Neural progenitor cell (in vitro differentiated cells): Measurements from ENCODE around the gene RAP2B. TPM values are rescaled to one million over a fixed set of nuclear protein-coding genes. Genes with fewer than 3 reads are reported as not detected.

Source experiments
- DNase-seq: peaks from one replicate; pipeline ENCODE4 v3.0.0-alpha.2; 2016; ENCODE audit warnings: low spot score
- H2AFZ ChIP-seq: fragments of 200-600 bp; sonication (generic); replicated peaks from 2 replicates; pipeline ENCODE4 v1.6.1; 2016; ENCODE audit warnings: antibody characterized with exemption
- H3F3A ChIP-seq: fragments of 200-600 bp; sonication (generic); 2 replicates; pipeline ENCODE4 v1.6.1; 2016; ENCODE audit warnings: antibody characterized with exemption, low read depth
- H3K27ac ChIP-seq: fragments of 200-600 bp; sonication (generic); 2 replicates; pipeline ENCODE4 v1.5.1; 2016; ENCODE audit warnings: mild to moderate bottlenecking
- H3K27me3 ChIP-seq: fragments of 200-600 bp; sonication (generic); 2 replicates; pipeline ENCODE4 v1.6.1; 2016; ENCODE audit warnings: mild to moderate bottlenecking, moderate library complexity
- H3K36me3 ChIP-seq: fragments of 200-600 bp; sonication (generic); 2 replicates; pipeline ENCODE4 v1.5.1; 2016
- H3K4me1 ChIP-seq: fragments of 200-600 bp; sonication (generic); 2 replicates; pipeline ENCODE4 v1.6.1; 2016; ENCODE audit warnings: mixed run types
- H3K4me2 ChIP-seq: fragments of 200-600 bp; sonication (generic); 2 replicates; pipeline ENCODE4 v1.6.1; 2016
- H3K4me3 ChIP-seq: fragments of 200-600 bp; sonication (generic); 2 replicates; pipeline ENCODE4 v1.5.1; 2016
- H3K79me2 ChIP-seq: fragments of 200-600 bp; sonication (generic); 2 replicates; pipeline ENCODE4 v1.6.1; 2016; ENCODE audit warnings: low read depth
- H3K9ac ChIP-seq: fragments of 200-600 bp; sonication (generic); 2 replicates; pipeline ENCODE4 v1.6.1; 2016
- H3K9me3 ChIP-seq: fragments of 200-600 bp; sonication (generic); 2 replicates; pipeline ENCODE4 v1.5.1; 2016; ENCODE audit warnings: low read depth
- H4K20me1 ChIP-seq: fragments of 200-600 bp; sonication (generic); 2 replicates; pipeline ENCODE4 v1.6.1; 2016; ENCODE audit warnings: low read depth
- H3K27ac Mint-ChIP-seq: 3 replicates; pipeline ENCODE4 v1.8.0; 2021; ENCODE audit warnings: mixed read lengths
- H3K27me3 Mint-ChIP-seq: 2 replicates; pipeline ENCODE4 v1.8.0; 2022; ENCODE audit warnings: low read depth, mild to moderate bottlenecking, inconsistent platforms, moderate library complexity, mixed read lengths; ENCODE audit not compliant: insufficient read depth
- H3K36me3 Mint-ChIP-seq: 3 replicates; pipeline ENCODE4 v1.8.0; 2021; ENCODE audit warnings: mixed read lengths
- H3K4me1 Mint-ChIP-seq: 3 replicates; pipeline ENCODE4 v1.8.0; 2021; ENCODE audit warnings: mixed read lengths
- H3K4me3 Mint-ChIP-seq: 3 replicates; pipeline ENCODE4 v1.8.0; 2021; ENCODE audit warnings: mild to moderate bottlenecking, moderate library complexity, mixed read lengths
- H3K9me3 Mint-ChIP-seq: 3 replicates; pipeline ENCODE4 v1.8.0; 2020; ENCODE audit warnings: mixed read lengths
- EZH2 ChIP-seq: fragments of 200-600 bp; sonication (generic); IDR thresholded peaks from 2 replicates; pipeline ENCODE4 v1.6.1; 2017; ENCODE audit warnings: antibody characterized with exemption, mild to moderate bottlenecking, moderate library complexity
- EZH2phosphoT487 ChIP-seq: fragments of 200-600 bp; sonication (generic); IDR thresholded peaks from 2 replicates; pipeline ENCODE4 v1.6.1; 2017; ENCODE audit warnings: antibody characterized with exemption
- total RNA-seq: library from RNA; depleted of rRNA; stranded (reverse); fragments of >200 nt; gene quantifications from 2 replicates; pipeline ENCODE4 v1.2.3, GENCODE V29; 2015; ENCODE audit warnings: low replicate concordance
- TF ChIP-seq, protein P1 (sequence below): fragments of 200-600 bp; sonication (generic); IDR thresholded peaks from 2 replicates; pipeline ENCODE4 v1.5.1; 2017; ENCODE audit warnings: antibody characterized with exemption, mild to moderate bottlenecking

RAP2B gene
- total RNA-seq, 1 donor from 2014 or later, result 15.9 TPM

DNA sequence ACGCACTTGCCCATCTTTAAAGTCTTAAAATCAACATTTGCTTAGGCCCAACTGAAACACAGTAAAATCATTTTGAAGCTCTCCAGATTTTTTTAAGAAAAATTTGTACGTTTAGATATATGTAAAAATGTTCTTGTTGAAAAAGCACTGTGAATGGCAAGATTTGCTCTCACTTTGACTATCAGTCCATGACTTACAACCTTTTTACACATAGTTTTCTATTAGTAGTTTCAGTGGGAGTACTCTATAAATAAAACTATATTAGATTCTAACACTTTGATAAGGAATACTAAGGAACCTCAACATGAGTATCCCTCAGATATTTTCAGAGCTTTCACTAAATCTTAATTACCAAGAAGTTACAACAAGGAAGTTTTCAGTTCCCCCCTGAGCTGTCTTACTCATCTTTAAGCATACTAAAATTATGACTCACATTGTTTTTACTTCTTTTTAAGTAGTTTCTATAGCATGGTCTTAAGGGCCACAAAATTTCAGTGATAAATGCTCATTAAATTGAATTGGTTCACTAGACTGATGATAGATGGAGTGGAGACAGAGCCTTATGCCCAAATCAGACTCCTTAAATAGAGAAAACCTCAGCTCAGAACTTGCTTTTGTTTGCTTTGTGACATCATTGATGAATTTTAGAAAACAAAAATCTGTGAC lies 31.6 kb upstream of the RAP2B start:
- no peak overlapping the region for H3K9ac ChIP-seq
- no peaks in the 10 kb centered on the region for H3K4me1 Mint-ChIP-seq

DNA sequence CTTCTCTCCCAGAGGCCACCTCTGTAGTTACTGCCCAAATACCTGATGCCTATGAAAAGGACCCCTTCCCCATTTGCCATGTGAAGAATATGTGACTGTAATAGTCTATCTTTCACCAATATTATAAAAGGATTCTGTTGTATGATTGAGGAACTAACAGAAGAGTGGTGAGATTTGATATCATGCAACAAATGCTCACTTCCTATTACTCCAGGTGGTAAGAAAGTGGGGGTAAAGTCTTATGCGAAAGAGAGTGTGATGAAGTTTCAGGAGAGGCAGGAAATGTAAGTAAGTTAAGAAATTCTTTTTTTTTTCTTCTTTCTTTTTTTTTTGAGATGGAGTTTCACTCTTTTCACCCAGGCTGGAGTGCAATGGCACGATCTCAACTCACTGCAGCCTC lies 24.4 kb upstream of the RAP2B start:
- no peak overlapping the region for H3K4me3 ChIP-seq
- H2AFZ ChIP-seq, result no peak overlapping the region
- no peak for DNase-seq
- H3K4me1 Mint-ChIP-seq, result no peaks in the 10 kb centered on the region
- no peaks in the 10 kb centered on the region for H4K20me1 ChIP-seq
- no peaks in the 10 kb centered on the region for H3K4me1 ChIP-seq
- no peaks in the 10 kb centered on the region for H3F3A ChIP-seq
- H3K9ac ChIP-seq, result no peak overlapping the region
- no peak for TF ChIP-seq EZH2phosphoT487
- TF ChIP-seq, protein P1, sequence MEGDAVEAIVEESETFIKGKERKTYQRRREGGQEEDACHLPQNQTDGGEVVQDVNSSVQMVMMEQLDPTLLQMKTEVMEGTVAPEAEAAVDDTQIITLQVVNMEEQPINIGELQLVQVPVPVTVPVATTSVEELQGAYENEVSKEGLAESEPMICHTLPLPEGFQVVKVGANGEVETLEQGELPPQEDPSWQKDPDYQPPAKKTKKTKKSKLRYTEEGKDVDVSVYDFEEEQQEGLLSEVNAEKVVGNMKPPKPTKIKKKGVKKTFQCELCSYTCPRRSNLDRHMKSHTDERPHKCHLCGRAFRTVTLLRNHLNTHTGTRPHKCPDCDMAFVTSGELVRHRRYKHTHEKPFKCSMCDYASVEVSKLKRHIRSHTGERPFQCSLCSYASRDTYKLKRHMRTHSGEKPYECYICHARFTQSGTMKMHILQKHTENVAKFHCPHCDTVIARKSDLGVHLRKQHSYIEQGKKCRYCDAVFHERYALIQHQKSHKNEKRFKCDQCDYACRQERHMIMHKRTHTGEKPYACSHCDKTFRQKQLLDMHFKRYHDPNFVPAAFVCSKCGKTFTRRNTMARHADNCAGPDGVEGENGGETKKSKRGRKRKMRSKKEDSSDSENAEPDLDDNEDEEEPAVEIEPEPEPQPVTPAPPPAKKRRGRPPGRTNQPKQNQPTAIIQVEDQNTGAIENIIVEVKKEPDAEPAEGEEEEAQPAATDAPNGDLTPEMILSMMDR, result no peak
- no peak for TF ChIP-seq EZH2
- H3K4me3 Mint-ChIP-seq, result no peak overlapping the region
- H3K79me2 ChIP-seq, result no peaks in the 10 kb centered on the region
- H3K27ac Mint-ChIP-seq, result no peak overlapping the region
- no peaks in the 10 kb centered on the region for H3K36me3 Mint-ChIP-seq
- no peak overlapping the region for H3K27ac ChIP-seq
- no peak overlapping the region for H3K4me2 ChIP-seq
- no peaks in the 10 kb centered on the region for H3K36me3 ChIP-seq
- no peaks in the 10 kb centered on the region for H3K9me3 Mint-ChIP-seq
- H3K27me3 Mint-ChIP-seq, result no peaks in the 10 kb centered on the region
- H3K9me3 ChIP-seq, result no peaks in the 10 kb centered on the region
- no peaks in the 10 kb centered on the region for H3K27me3 ChIP-seq

More for the DNA sequence above, 31.6 kb upstream of the RAP2B start:
- Histone ChIP-seq H3F3A (no peaks in the 10 kb centered on the region), H2AFZ (no peak overlapping the region), H3K36me3 (no peaks in the 10 kb centered on the region), H3K9me3 (no peaks in the 10 kb centered on the region), H3K79me2 (no peaks in the 10 kb centered on the region), H3K27me3 (no peaks in the 10 kb centered on the region), H4K20me1 (no peaks in the 10 kb centered on the region), H3K4me2 (no peak overlapping the region), H3K4me3 (no peak overlapping the region), H3K4me1 (no peaks in the 10 kb centered on the region), H3K27ac (no peak overlapping the region)
- H3K27me3 Mint-ChIP-seq, result no peaks in the 10 kb centered on the region
- TF ChIP-seq EZH2phosphoT487 (no peak), EZH2 (no peak)
- TF ChIP-seq, protein P1, result no peak
- H3K36me3 Mint-ChIP-seq, result no peaks in the 10 kb centered on the region
- DNase-seq, result no peak
- H3K4me3 Mint-ChIP-seq, result no peak overlapping the region
- H3K9me3 Mint-ChIP-seq, result peaks cover 1% of the 10 kb centered on the region
- no peak overlapping the region for H3K27ac Mint-ChIP-seq

DNA sequence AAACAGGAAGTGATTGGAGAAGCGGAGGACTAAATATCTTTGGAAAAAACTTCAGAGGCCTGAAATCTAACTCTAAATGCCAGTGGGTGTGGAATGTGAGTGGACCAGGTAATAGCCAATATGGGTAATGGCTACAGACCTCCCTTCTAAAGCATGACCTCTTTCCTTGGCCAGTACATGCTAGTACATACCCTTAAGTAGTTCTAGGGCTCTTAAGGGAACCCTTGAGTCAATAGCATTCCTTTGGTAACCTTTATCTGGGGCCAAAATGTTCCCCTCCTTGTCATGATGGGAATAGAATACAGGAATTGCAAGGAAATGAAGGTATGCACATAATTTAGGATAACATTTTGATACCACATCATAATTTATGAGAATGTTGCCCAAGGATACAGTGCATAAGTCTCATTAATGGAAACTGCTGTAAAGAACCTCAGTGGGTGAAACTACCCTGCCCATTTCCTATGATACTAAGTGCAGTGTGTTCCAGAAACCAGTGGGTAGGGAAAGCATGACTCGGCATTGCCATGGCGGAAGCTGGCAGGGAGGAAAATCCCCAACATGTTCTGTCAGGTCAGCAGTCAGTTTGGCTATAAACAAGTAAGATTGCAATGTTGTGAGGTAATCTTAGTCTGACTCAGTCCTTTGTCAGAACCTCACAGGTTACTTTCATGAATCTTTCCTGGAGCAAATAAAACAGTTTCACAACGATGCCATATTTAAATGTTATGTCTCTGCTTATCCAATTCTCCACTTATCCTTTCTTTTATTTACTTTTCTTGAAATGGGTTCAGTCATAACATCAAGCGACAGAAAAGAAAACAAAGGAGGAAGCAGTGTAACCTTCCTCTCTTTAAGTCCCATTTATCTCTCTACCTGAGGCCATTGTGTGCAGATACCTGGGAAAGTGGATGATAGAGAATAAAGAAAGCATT lies 23.5 kb upstream of the RAP2B start:
- no peaks in the 10 kb centered on the region for H4K20me1 ChIP-seq
- no peak overlapping the region for H2AFZ ChIP-seq
- no peaks in the 10 kb centered on the region for H3F3A ChIP-seq
- DNase-seq, result no peak
- no peak overlapping the region for H3K27ac Mint-ChIP-seq
- H3K4me3 ChIP-seq, result no peak overlapping the region
- H3K36me3 ChIP-seq, result no peaks in the 10 kb centered on the region
- no peak overlapping the region for H3K4me3 Mint-ChIP-seq
- H3K9me3 Mint-ChIP-seq, result no peaks in the 10 kb centered on the region
- no peaks in the 10 kb centered on the region for H3K36me3 Mint-ChIP-seq
- no peaks in the 10 kb centered on the region for H3K79me2 ChIP-seq
- no peaks in the 10 kb centered on the region for H3K27me3 Mint-ChIP-seq
- TF ChIP-seq, protein P1, result no peak
- TF ChIP-seq EZH2phosphoT487 (no peak), EZH2 (no peak)
- H3K4me1 ChIP-seq, result no peaks in the 10 kb centered on the region
- no peak overlapping the region for H3K27ac ChIP-seq
- H3K4me1 Mint-ChIP-seq, result no peaks in the 10 kb centered on the region
- no peak overlapping the region for H3K4me2 ChIP-seq
- no peaks in the 10 kb centered on the region for H3K27me3 ChIP-seq
- H3K9me3 ChIP-seq, result no peaks in the 10 kb centered on the region
- no peak overlapping the region for H3K9ac ChIP-seq
